ENCODE results near the gene PARP2. TPM values are rescaled to one million over a fixed set of nuclear protein-coding genes. Genes with fewer than 3 reads are reported as not detected.

PARP2 gene
- total RNA-seq, 1 donor from 2014 or later: 19.4 TPM

- no peak overlapping the region for H3K4me3 Mint-ChIP-seq (ENCODE audit: unreplicated experiment)
- H3K4me1 Mint-ChIP-seq (ENCODE audit: low read depth): no peaks in the 10 kb centered on the region
- no peak for TF ChIP-seq CTCF (IDR thresholded peaks at IDR 0.05)
- no peaks in the 10 kb centered on the region for H3K27me3 Mint-ChIP-seq (ENCODE audit: low read depth)
- H3K9me3 Mint-ChIP-seq (ENCODE audit: low read depth): no peaks in the 10 kb centered on the region
- DNase-seq (ENCODE audit: low spot score): no peak
- no peak overlapping the region for H3K27ac Mint-ChIP-seq (ENCODE audit: unreplicated experiment)
- H3K36me3 Mint-ChIP-seq (ENCODE audit: low read depth): peaks cover 57% of the 10 kb centered on the region
Observed at GRCh38 chr14:20379743-20380142, 36.3 kb downstream of the PARP2 start.

- no peak overlapping the region for H3K27ac Mint-ChIP-seq (ENCODE audit: unreplicated experiment)
- no peaks in the 10 kb centered on the region for H3K4me1 Mint-ChIP-seq (ENCODE audit: low read depth)
- no peak for DNase-seq (ENCODE audit: low spot score)
- H3K9me3 Mint-ChIP-seq (ENCODE audit: low read depth): no peaks in the 10 kb centered on the region
- H3K4me3 Mint-ChIP-seq (ENCODE audit: unreplicated experiment): no peak overlapping the region
- no peaks in the 10 kb centered on the region for H3K27me3 Mint-ChIP-seq (ENCODE audit: low read depth)
- H3K36me3 Mint-ChIP-seq (ENCODE audit: low read depth): peaks cover 56% of the 10 kb centered on the region
- TF ChIP-seq CTCF (IDR thresholded peaks at IDR 0.05): no peak
Observed at GRCh38 chr14:20380681-20381080, 37.2 kb downstream of the PARP2 start.

GRCh38 chr14:20381341-20381740 is 37.9 kb downstream of the PARP2 start:
- Mint-ChIP-seq H3K27ac (ENCODE audit: unreplicated experiment) (no peak overlapping the region), H3K4me3 (ENCODE audit: unreplicated experiment) (no peak overlapping the region), H3K27me3 (ENCODE audit: low read depth) (no peaks in the 10 kb centered on the region), H3K4me1 (ENCODE audit: low read depth) (no peaks in the 10 kb centered on the region), H3K36me3 (ENCODE audit: low read depth) (peaks cover 60% of the 10 kb centered on the region), H3K9me3 (ENCODE audit: low read depth) (no peaks in the 10 kb centered on the region)
- no peak for TF ChIP-seq CTCF (IDR thresholded peaks at IDR 0.05)
- no peak for DNase-seq (ENCODE audit: low spot score)

GRCh38 chr14:20382526-20382925 is 39.1 kb downstream of the PARP2 start:
- H3K27me3 Mint-ChIP-seq (ENCODE audit: low read depth): no peaks in the 10 kb centered on the region
- no peak overlapping the region for H3K4me3 Mint-ChIP-seq (ENCODE audit: unreplicated experiment)
- no peak for DNase-seq (ENCODE audit: low spot score)
- H3K9me3 Mint-ChIP-seq (ENCODE audit: low read depth): no peaks in the 10 kb centered on the region
- no peak for TF ChIP-seq CTCF (IDR thresholded peaks at IDR 0.05)
- peaks cover 58% of the 10 kb centered on the region for H3K36me3 Mint-ChIP-seq (ENCODE audit: low read depth)
- no peaks in the 10 kb centered on the region for H3K4me1 Mint-ChIP-seq (ENCODE audit: low read depth)
- H3K27ac Mint-ChIP-seq (ENCODE audit: unreplicated experiment): no peak overlapping the region

GRCh38 chr14:20383032-20383431 is 39.6 kb downstream of the PARP2 start:
- no peaks in the 10 kb centered on the region for H3K4me1 Mint-ChIP-seq (ENCODE audit: low read depth)
- no peak for TF ChIP-seq CTCF (IDR thresholded peaks at IDR 0.05)
- no peaks in the 10 kb centered on the region for H3K27me3 Mint-ChIP-seq (ENCODE audit: low read depth)
- H3K27ac Mint-ChIP-seq (ENCODE audit: unreplicated experiment): no peak overlapping the region
- peaks cover 58% of the 10 kb centered on the region for H3K36me3 Mint-ChIP-seq (ENCODE audit: low read depth)
- DNase-seq (ENCODE audit: low spot score): no peak
- no peak overlapping the region for H3K4me3 Mint-ChIP-seq (ENCODE audit: unreplicated experiment)
- H3K9me3 Mint-ChIP-seq (ENCODE audit: low read depth): no peaks in the 10 kb centered on the region

Measured in chondrocyte (in vitro differentiated cells).